Karpas-422 (cell line): ENCODE results near the gene SLC9A5. TPM values are rescaled to one million over a fixed set of nuclear protein-coding genes. Genes with fewer than 3 reads are reported as not detected.

Experiments used
- DNase-seq: peaks from one replicate; pipeline ENCODE4 v3.0.0-alpha.2; 2015
- H2AFZ ChIP-seq: fragments of 200-600 bp; sonication (generic); 2 replicates; pipeline ENCODE4 v1.6.1; 2014; ENCODE audit warnings: antibody characterized with exemption, low read length, mixed read lengths
- H3K27ac ChIP-seq: fragments of 200-600 bp; sonication (generic); 2 replicates; pipeline ENCODE4 v1.5.1; 2014; ENCODE audit warnings: mild to moderate bottlenecking, low read length, moderate library complexity
- H3K27me3 ChIP-seq: fragments of 200-600 bp; sonication (generic); 2 replicates; pipeline ENCODE4 v1.6.1; 2014; ENCODE audit warnings: low read length, mixed read lengths
- H3K36me3 ChIP-seq: fragments of 200-600 bp; sonication (generic); 2 replicates; pipeline ENCODE4 v1.6.1; 2014; ENCODE audit warnings: low read length, mixed read lengths; ENCODE audit not compliant: insufficient read depth
- H3K4me1 ChIP-seq: fragments of 200-600 bp; sonication (generic); 2 replicates; pipeline ENCODE4 v1.6.1; 2014; ENCODE audit warnings: mild to moderate bottlenecking, low read length, mixed read lengths
- H3K4me2 ChIP-seq: fragments of 200-600 bp; sonication (generic); 2 replicates; pipeline ENCODE4 v1.6.1; 2014; ENCODE audit warnings: low read length, low read depth, mild to moderate bottlenecking; ENCODE audit not compliant: poor library complexity, severe bottlenecking
- H3K4me3 ChIP-seq: fragments of 200-600 bp; sonication (generic); 2 replicates; pipeline ENCODE4 v1.5.1; 2014; ENCODE audit warnings: mild to moderate bottlenecking, antibody characterized with exemption, low read length, mixed read lengths
- H3K79me2 ChIP-seq: fragments of 200-600 bp; sonication (generic); 2 replicates; pipeline ENCODE4 v1.6.1; 2014; ENCODE audit warnings: mild to moderate bottlenecking, low read length, mixed read lengths
- H3K9ac ChIP-seq: fragments of 200-600 bp; sonication (generic); 2 replicates; pipeline ENCODE4 v1.6.0; 2014; ENCODE audit warnings: low read length
- H3K9me2 ChIP-seq: fragments of 200-600 bp; sonication (generic), shearing (Covaris generic); replicated peaks from 2 replicates; pipeline ENCODE4 v1.6.0; 2014; ENCODE audit warnings: mild to moderate bottlenecking, low read length, moderate library complexity; ENCODE audit not compliant: insufficient read depth
- H3K9me3 ChIP-seq: fragments of 300-700, 200-600 bp; sonication (generic); 2 replicates; pipeline ENCODE4 v1.6.1; 2014; ENCODE audit warnings: low read length, mixed read lengths
- H4K20me1 ChIP-seq: fragments of 200-600 bp; sonication (generic); 2 replicates; pipeline ENCODE4 v1.6.1; 2014; ENCODE audit warnings: mild to moderate bottlenecking, antibody characterized with exemption, low read length, low read depth; ENCODE audit not compliant: insufficient read depth
- total RNA-seq: library from RNA; depleted of rRNA; stranded (reverse); fragments of >200 nt; shearing (Covaris generic); gene quantifications from 2 replicates; pipeline ENCODE4 v1.2.3, GENCODE V29; 2014; ENCODE audit warnings: low replicate concordance

The SLC9A5 gene
- total RNA-seq, 1 experiment from 2014 or later = 4.9 TPM

DNA sequence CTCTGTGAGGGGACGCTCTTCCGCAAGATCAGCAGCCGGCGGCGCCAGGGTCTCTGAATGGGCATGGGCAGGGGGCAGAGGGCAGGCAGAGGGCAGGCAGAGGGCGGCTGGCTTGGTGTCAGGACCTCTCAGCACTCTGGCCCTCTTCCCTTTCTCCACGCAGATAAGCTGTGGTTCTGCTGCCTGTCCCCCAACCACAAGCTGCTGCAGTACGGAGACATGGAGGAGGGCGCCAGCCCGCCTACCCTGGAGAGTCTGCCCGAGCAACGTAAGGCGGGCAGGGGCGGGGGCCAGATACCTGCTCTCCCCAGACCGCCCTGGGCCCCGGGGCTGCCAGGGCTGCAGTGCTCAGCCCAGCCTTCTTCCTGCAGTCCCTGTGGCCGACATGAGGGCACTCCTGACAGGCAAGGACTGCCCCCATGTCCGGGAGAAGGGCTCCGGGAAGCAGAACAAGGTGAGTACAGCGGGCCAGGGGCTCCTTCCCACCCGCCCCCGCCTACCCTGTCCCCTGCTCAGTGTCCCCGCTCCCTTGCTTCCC is 45.8 kb upstream of the SLC9A5 start:
- Histone ChIP-seq H3K9ac (no peak overlapping the region), H3K4me2 (no peak overlapping the region), H3K4me1 (no peaks in the 10 kb centered on the region), H3K4me3 (no peak overlapping the region), H4K20me1 (peaks cover 1% of the 10 kb centered on the region; the same call in 1 of the 2 replicates), H3K79me2 (no peaks in the 10 kb centered on the region), H3K27me3 (no peaks in the 10 kb centered on the region), H3K36me3 (peaks cover 6% of the 10 kb centered on the region; the same call in 1 of the 2 replicates), H3K9me3 (no peaks in the 10 kb centered on the region), H2AFZ (no peak overlapping the region), H3K27ac (no peak overlapping the region), H3K9me2 (no peaks in the 10 kb centered on the region)
- DNase-seq = no peak

DNA sequence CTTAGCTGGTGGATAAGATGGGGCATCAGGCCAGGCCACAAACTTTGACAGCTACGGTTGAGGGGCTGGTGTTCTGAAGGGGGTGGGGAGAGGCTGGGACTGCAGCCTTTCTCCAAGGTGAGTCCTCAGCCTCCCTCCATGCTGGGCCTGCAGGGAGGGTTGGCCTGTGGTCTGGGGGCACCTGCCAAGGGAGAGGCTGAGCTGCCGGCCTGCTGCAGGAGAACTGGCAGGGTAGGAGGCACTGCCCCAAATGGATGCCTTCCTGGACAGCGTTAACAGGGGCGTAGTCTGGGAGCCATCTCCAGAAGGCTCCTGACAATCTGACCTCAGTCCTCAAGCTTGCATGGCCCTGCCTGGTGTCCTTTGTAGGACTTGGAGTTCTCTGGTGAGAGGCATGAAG is 44.7 kb upstream of the SLC9A5 start:
- H3K27me3 ChIP-seq = no peaks in the 10 kb centered on the region
- no peak overlapping the region for H3K4me2 ChIP-seq
- no peak overlapping the region for H3K27ac ChIP-seq
- H3K4me1 ChIP-seq = no peaks in the 10 kb centered on the region
- H3K9me3 ChIP-seq = no peaks in the 10 kb centered on the region
- no peak overlapping the region for H2AFZ ChIP-seq
- no peak overlapping the region for H3K4me3 ChIP-seq
- H4K20me1 ChIP-seq = peaks cover 4% of the 10 kb centered on the region; the same call in 1 of the 2 replicates
- no peak for DNase-seq
- no peaks in the 10 kb centered on the region for H3K9me2 ChIP-seq
- H3K79me2 ChIP-seq = no peaks in the 10 kb centered on the region
- 0 out of 2 replicates have a peak, but pooled peaks cover 2% of the 10 kb centered on the region for H3K36me3 ChIP-seq
- H3K9ac ChIP-seq = no peak overlapping the region

DNA sequence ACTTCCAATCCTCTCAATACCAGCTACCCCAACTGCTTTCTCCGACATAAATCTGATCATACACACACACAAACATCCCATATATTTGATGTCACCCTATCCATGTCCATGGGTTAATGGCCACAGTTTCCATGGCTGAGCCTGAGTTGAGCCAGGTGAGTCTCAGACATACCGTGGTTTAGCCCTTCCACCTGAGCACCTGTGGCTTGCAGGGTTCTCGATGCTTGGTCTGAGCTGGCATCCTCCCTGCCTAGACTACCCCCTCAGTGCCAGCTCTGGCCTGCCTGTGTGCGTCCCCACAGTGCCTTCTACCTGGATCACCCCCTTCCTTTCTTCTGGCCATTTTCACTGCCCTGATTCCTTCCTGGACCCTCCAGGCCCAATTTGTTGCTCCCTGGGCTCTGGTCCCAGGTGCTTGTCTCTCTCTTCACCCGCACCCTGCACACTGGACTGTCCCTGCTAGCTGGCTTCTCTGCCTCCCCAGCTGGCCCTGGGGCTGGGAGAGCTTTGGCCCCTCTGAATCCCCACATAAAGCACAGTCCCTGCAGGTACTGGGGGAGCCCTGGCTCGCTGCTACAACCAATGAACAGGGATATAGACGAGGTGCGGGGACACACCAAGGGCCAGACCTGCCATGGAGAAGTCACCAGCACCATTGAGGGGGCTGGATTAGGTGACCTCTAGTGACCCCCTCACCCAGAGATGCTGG is 42.5 kb upstream of the SLC9A5 start:
- Histone ChIP-seq H3K9me2 (no peaks in the 10 kb centered on the region), H3K4me1 (no peaks in the 10 kb centered on the region), H3K4me3 (no peak overlapping the region), H3K79me2 (no peaks in the 10 kb centered on the region), H3K9ac (no peak overlapping the region), H3K27ac (no peak overlapping the region), H2AFZ (no peak overlapping the region), H3K4me2 (no peak overlapping the region), H4K20me1 (peaks cover 4% of the 10 kb centered on the region; the same call in 1 of the 2 replicates), H3K36me3 (0 out of 2 replicates have a peak, but pooled peaks cover 2% of the 10 kb centered on the region), H3K9me3 (no peaks in the 10 kb centered on the region), H3K27me3 (no peaks in the 10 kb centered on the region)
- DNase-seq = no peak

DNA sequence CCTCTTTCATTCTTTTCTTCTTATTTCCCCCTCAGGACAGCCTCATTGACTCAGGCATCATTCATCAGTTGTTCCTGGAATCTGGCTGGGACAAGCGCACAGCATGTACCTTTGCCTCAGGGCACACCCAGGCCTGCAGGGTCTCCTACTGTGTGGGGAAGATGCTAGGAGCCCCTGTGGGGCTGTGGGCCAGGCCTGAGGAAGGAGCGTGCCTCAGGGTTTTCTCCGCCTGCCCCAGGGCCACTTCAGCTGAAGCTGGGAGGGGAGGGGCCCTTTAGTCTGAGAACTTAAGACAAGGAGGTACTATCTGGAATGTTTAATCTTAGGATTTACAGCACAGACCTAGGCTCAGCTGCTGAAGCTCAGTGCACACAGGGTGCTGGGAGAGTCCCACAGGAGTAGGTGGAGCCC is 41.9 kb upstream of the SLC9A5 start:
- Histone ChIP-seq H3K9ac (no peak overlapping the region), H2AFZ (no peak overlapping the region), H4K20me1 (peaks cover 4% of the 10 kb centered on the region; the same call in 1 of the 2 replicates), H3K36me3 (no peaks in the 10 kb centered on the region), H3K27ac (no peak overlapping the region), H3K9me3 (no peaks in the 10 kb centered on the region), H3K27me3 (no peaks in the 10 kb centered on the region), H3K9me2 (no peaks in the 10 kb centered on the region), H3K4me3 (no peak overlapping the region), H3K4me2 (no peak overlapping the region), H3K79me2 (no peaks in the 10 kb centered on the region), H3K4me1 (no peaks in the 10 kb centered on the region)
- no peak for DNase-seq

DNA sequence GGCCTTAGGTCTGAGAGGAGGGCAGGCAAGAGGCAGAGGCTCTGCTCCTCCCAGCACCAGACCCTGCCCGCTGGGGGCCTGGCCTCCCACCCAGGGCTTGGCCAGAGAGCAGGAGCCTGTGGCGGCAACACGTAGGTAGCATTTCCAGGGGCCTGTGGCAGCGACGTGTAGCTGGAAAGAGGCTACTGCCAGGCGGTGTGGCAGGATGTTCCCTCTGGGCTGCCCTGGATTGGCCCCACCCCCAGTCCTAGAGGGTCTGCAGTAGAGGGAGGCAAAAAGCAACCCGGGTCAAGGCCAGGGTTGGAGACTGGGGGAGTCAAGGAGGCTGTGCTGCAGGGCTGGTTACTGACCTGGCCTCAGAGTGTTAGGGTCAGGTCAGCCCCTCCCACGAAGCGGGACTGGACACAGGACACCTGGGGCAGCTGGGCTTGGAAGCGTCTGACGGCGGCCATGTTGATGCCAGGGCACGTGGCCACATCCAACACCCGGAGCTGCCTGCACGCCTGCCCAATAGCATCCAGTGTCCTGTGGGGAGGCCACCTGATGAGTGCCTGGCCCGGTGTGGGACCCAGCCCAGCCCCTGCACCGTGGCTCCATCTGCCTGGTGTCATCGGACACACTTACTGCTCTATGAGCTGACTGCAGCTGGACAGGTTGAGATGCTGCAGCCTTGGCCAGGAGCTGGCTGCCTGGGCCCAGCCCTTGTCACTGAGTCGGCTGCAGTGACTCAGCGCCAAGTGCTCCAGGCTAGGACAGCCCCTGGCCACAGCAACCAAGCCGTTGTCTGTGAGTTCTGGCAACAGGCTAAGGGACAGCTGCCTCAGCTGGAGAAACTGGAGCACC is 41.3 kb upstream of the SLC9A5 start:
- H3K9me3 ChIP-seq = no peaks in the 10 kb centered on the region
- H3K79me2 ChIP-seq = no peaks in the 10 kb centered on the region
- DNase-seq = no peak
- H3K4me1 ChIP-seq = no peaks in the 10 kb centered on the region
- H3K4me2 ChIP-seq = no peak overlapping the region
- no peaks in the 10 kb centered on the region for H3K9me2 ChIP-seq
- peaks cover 4% of the 10 kb centered on the region; the same call in 1 of the 2 replicates for H4K20me1 ChIP-seq
- no peaks in the 10 kb centered on the region for H3K27me3 ChIP-seq
- H2AFZ ChIP-seq = no peak overlapping the region
- no peak overlapping the region for H3K4me3 ChIP-seq
- H3K27ac ChIP-seq = no peak overlapping the region
- H3K36me3 ChIP-seq = no peaks in the 10 kb centered on the region
- H3K9ac ChIP-seq = no peak overlapping the region

- Histone ChIP-seq H3K9ac (no peak overlapping the region), H3K9me2 (no peaks in the 10 kb centered on the region), H4K20me1 (peaks cover 4% of the 10 kb centered on the region; the same call in 1 of the 2 replicates), H3K4me1 (no peaks in the 10 kb centered on the region), H3K36me3 (no peaks in the 10 kb centered on the region), H3K27ac (no peak overlapping the region), H3K9me3 (no peaks in the 10 kb centered on the region), H3K4me3 (no peak overlapping the region), H3K79me2 (no peaks in the 10 kb centered on the region), H3K4me2 (no peak overlapping the region), H3K27me3 (no peaks in the 10 kb centered on the region), H2AFZ (no peak overlapping the region)
- no peak for DNase-seq
These were observed 40.5 kb upstream of the SLC9A5 start for GRCh38 chr16:67208154-67208896.

- Histone ChIP-seq H3K27me3 (no peaks in the 10 kb centered on the region), H3K9ac (no peak overlapping the region)
These were observed 39.2 kb upstream of the SLC9A5 start for GRCh38 chr16:67209565-67209964.

More at GRCh38 chr16:67209565-67209964, 39.2 kb upstream of the SLC9A5 start:
- Histone ChIP-seq H4K20me1 (peaks cover 4% of the 10 kb centered on the region; the same call in 1 of the 2 replicates), H3K4me2 (no peak overlapping the region), H3K79me2 (no peaks in the 10 kb centered on the region), H3K4me1 (no peaks in the 10 kb centered on the region), H3K27ac (no peak overlapping the region), H3K9me3 (no peaks in the 10 kb centered on the region), H3K36me3 (no peaks in the 10 kb centered on the region), H3K9me2 (no peaks in the 10 kb centered on the region), H2AFZ (no peak overlapping the region), H3K4me3 (no peak overlapping the region)
- DNase-seq = no peak
